ENCODE measurements around the gene PRMT1. TPM values are rescaled to one million over a fixed set of nuclear protein-coding genes. Genes with fewer than 3 reads are reported as not detected.
A peak's percentile ranks its signal among the peaks of the same experiment; 100 is the strongest.
"Not testable (repeated sequence)": the region's sequence is repeated elsewhere in the genome, so short reads cannot be mapped to it uniquely, and the experiment has no call there.

The PRMT1 gene
- total and polyA plus RNA-seq, 4 donors = 35.1 to 67.2 (median 53.8) TPM

DNA sequence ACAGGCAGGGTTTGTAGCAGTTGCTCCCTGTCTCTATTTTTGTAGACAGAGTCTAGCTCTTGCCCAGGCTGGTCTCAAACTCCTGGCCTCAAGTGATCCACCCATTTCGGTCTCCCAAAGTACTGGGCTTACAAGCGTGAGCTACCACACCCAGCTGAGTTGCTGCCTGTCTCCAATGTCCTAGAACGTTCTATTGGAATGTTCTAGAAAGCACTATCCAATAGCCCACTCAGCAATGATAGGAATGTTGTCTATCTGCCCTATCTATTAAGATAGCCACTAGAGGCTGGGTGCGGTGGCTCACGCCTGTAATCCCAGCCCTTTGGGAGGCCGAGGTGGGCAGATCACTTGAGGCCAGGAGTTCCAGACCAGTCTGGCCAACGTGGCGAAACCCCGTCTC, 43.8 kb upstream of the PRMT1 start:
- H3K36me3 ChIP-seq (ENCODE audit: control insufficient read depth in 4 of 4, insufficient read depth in 3 of 4, low read depth in 1 of 4, low read length in 3 of 4); H3K4me1 ChIP-seq (ENCODE audit: control insufficient read depth in 4 of 4, insufficient read depth in 4 of 4, low read length in 3 of 4); H3K4me3 ChIP-seq (ENCODE audit: low read depth in 1 of 3, low read length in 3 of 3); DNase-seq (ENCODE audit: low spot score); H3K9me3 ChIP-seq (ENCODE audit: control insufficient read depth in 4 of 4, low read length in 3 of 4); H3K9ac ChIP-seq (ENCODE audit: low read depth in 1 of 2, low read length in 2 of 2); H3K27me3 ChIP-seq (ENCODE audit: control insufficient read depth in 4 of 4, insufficient read depth in 4 of 4, low read length in 3 of 4); H3K27ac ChIP-seq (ENCODE audit: low read depth in 1 of 2, low read length in 2 of 2): not testable (repeated sequence)
- 81% methylated on average over 9 of the region's 9 CpGs for WGBS

DNA sequence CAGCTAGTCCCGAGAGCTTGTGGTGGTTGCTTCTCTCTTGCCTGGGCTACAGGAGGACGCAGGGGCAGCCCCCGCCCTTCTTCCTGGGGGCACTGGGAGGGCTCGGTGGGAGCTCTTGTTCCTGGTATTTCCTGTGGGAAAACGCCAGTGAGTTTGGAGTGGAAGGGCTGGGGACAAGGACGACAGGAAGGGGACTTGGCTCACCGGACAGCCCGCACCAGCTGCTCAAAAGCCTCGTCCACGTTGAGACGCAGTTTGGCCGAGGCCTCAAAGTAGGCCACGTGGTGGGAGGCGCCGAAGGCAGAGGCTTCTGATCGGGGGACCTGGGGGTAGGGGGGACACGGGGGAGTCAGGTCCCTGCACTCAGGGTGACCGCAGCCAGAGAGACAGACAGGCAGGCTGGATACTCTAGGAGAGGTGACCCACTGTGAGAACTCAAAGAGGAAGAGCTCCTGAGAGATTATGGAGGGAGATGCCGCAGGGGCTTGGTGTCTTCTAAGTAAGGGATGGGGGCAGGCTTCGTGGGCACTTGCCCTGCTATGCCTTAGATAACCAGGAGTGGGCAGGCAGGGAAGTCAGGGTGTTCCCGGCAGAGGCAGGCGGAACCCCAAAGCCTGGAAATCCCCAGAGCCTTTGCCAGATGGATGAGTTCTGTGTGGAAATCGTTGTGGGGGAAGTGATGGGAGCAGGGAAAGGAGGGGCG, 41.4 kb upstream of the PRMT1 start:
- no peaks in the 10 kb centered on the region for H3K36me3 ChIP-seq (ENCODE audit: control insufficient read depth in 4 of 4, insufficient read depth in 3 of 4, low read depth in 1 of 4, low read length in 3 of 4)
- TF ChIP-seq, protein P1, sequence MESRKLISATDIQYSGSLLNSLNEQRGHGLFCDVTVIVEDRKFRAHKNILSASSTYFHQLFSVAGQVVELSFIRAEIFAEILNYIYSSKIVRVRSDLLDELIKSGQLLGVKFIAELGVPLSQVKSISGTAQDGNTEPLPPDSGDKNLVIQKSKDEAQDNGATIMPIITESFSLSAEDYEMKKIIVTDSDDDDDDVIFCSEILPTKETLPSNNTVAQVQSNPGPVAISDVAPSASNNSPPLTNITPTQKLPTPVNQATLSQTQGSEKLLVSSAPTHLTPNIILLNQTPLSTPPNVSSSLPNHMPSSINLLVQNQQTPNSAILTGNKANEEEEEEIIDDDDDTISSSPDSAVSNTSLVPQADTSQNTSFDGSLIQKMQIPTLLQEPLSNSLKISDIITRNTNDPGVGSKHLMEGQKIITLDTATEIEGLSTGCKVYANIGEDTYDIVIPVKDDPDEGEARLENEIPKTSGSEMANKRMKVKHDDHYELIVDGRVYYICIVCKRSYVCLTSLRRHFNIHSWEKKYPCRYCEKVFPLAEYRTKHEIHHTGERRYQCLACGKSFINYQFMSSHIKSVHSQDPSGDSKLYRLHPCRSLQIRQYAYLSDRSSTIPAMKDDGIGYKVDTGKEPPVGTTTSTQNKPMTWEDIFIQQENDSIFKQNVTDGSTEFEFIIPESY (IDR thresholded peaks at IDR 0.05) = no peak
- TF ChIP-seq TAF1 (conservative IDR thresholded peaks at IDR 0.05) (no peak), SP1 (IDR thresholded peaks at IDR 0.05) (no peak), HNF4A (conservative IDR thresholded peaks at IDR 0.05) (no peak), RAD21 (IDR thresholded peaks at IDR 0.05) (no peak), HNF4G (IDR thresholded peaks at IDR 0.05) (no peak), JUND (IDR thresholded peaks at IDR 0.05) (no peak), GABPA (IDR thresholded peaks at IDR 0.05 in 1 of 2, conservative IDR thresholded peaks at IDR 0.05 in 1 of 2) (no peak), FOXA1 (IDR thresholded peaks at IDR 0.05) (no peak), EGR1 (IDR thresholded peaks at IDR 0.05; ENCODE audit: low read depth in 2 of 2) (no peak), YY1 (IDR thresholded peaks at IDR 0.05) (no peak)
- TF ChIP-seq, protein P2, sequence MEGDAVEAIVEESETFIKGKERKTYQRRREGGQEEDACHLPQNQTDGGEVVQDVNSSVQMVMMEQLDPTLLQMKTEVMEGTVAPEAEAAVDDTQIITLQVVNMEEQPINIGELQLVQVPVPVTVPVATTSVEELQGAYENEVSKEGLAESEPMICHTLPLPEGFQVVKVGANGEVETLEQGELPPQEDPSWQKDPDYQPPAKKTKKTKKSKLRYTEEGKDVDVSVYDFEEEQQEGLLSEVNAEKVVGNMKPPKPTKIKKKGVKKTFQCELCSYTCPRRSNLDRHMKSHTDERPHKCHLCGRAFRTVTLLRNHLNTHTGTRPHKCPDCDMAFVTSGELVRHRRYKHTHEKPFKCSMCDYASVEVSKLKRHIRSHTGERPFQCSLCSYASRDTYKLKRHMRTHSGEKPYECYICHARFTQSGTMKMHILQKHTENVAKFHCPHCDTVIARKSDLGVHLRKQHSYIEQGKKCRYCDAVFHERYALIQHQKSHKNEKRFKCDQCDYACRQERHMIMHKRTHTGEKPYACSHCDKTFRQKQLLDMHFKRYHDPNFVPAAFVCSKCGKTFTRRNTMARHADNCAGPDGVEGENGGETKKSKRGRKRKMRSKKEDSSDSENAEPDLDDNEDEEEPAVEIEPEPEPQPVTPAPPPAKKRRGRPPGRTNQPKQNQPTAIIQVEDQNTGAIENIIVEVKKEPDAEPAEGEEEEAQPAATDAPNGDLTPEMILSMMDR (IDR thresholded peaks at IDR 0.05; ENCODE audit: low read depth, low read length, missing input control) = no peak
- TF ChIP-seq, protein P3, sequence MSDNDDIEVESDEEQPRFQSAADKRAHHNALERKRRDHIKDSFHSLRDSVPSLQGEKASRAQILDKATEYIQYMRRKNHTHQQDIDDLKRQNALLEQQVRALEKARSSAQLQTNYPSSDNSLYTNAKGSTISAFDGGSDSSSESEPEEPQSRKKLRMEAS (IDR thresholded peaks at IDR 0.05) = no peak
- no peak overlapping the region for H3K4me3 ChIP-seq (ENCODE audit: low read depth in 1 of 3, low read length in 3 of 3)
- H3K27ac ChIP-seq (ENCODE audit: low read depth in 1 of 2, low read length in 2 of 2) = peak overlapping the region in 1 of 2 donors; percentile 1
- DNase-seq (ENCODE audit: low spot score) = no peak
- peaks cover 0 to 8% (median 6%) of the 10 kb centered on the region in 4 donors for H3K4me1 ChIP-seq (ENCODE audit: control insufficient read depth in 4 of 4, insufficient read depth in 4 of 4, low read length in 3 of 4)
- WGBS = 64% methylated on average over 24 of the region's 24 CpGs
- H3K9me3 ChIP-seq (ENCODE audit: control insufficient read depth in 4 of 4, low read length in 3 of 4) = no peaks in the 10 kb centered on the region
- H3K9ac ChIP-seq (ENCODE audit: low read depth in 1 of 2, low read length in 2 of 2) = no peak overlapping the region
- H3K27me3 ChIP-seq (ENCODE audit: control insufficient read depth in 4 of 4, insufficient read depth in 4 of 4, low read length in 3 of 4) = no peaks in the 10 kb centered on the region

DNA sequence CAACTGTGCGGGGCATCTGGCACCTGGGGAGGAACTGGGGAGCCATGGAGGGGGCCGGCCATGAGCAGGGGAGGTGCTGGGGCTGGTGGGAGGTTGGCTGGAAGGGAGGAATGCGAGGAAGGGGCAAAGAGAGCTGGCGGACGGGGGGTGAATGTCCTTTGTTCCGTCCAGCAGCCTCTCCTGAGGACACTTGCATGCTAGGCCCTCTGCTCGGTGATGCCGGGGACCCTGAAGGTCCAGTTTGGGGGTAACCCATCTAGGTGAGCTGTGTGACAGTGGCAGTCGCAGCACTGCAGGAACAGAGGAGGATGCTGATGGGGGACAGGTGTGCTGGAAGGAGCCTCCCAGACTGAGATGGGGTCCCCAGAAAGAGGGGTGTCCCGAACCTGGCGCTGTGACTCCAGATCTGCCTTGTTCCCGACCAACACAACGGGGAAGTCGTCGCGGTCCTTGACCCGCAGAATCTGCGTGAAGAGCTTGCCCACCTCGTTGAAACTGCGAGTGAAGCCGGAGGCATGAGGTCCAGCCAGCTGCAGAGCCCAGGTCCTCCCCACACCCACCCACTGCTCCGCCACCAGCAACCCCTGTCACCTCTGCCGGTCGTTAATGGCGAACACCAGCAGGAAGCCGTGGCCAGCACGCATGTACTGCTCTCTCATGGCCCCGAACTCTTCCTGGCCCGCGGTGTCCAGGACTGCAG, 40.7 kb upstream of the PRMT1 start:
- Histone ChIP-seq H3K9ac (ENCODE audit: low read depth in 1 of 2, low read length in 2 of 2) (no peak overlapping the region), H3K4me1 (ENCODE audit: control insufficient read depth in 4 of 4, insufficient read depth in 4 of 4, low read length in 3 of 4) (peaks cover 0 to 12% (median 7%) of the 10 kb centered on the region in 4 donors), H3K4me3 (ENCODE audit: low read depth in 1 of 3, low read length in 3 of 3) (no peak overlapping the region), H3K27me3 (ENCODE audit: control insufficient read depth in 4 of 4, insufficient read depth in 4 of 4, low read length in 3 of 4) (no peaks in the 10 kb centered on the region), H3K27ac (ENCODE audit: low read depth in 1 of 2, low read length in 2 of 2) (peak overlapping the region in 1 of 2 donors; percentile 12), H3K36me3 (ENCODE audit: control insufficient read depth in 4 of 4, insufficient read depth in 3 of 4, low read depth in 1 of 4, low read length in 3 of 4) (no peaks in the 10 kb centered on the region), H3K9me3 (ENCODE audit: control insufficient read depth in 4 of 4, low read length in 3 of 4) (no peaks in the 10 kb centered on the region)
- WGBS = 79% methylated on average over 30 of the region's 30 CpGs
- no peak for DNase-seq (ENCODE audit: low spot score)
- TF ChIP-seq RXRA (IDR thresholded peaks at IDR 0.05) (no peak), SP1 (IDR thresholded peaks at IDR 0.05) (no peak), NR2F2 (IDR thresholded peaks at IDR 0.05) (no peak), YY1 (IDR thresholded peaks at IDR 0.05) (no peak), JUND (IDR thresholded peaks at IDR 0.05) (no peak), HNF4A (conservative IDR thresholded peaks at IDR 0.05) (no peak), FOXA1 (IDR thresholded peaks at IDR 0.05) (no peak), EGR1 (IDR thresholded peaks at IDR 0.05; ENCODE audit: low read depth in 2 of 2) (no peak), TAF1 (conservative IDR thresholded peaks at IDR 0.05) (no peak), HNF4G (IDR thresholded peaks at IDR 0.05) (no peak)
- TF ChIP-seq, protein P4, sequence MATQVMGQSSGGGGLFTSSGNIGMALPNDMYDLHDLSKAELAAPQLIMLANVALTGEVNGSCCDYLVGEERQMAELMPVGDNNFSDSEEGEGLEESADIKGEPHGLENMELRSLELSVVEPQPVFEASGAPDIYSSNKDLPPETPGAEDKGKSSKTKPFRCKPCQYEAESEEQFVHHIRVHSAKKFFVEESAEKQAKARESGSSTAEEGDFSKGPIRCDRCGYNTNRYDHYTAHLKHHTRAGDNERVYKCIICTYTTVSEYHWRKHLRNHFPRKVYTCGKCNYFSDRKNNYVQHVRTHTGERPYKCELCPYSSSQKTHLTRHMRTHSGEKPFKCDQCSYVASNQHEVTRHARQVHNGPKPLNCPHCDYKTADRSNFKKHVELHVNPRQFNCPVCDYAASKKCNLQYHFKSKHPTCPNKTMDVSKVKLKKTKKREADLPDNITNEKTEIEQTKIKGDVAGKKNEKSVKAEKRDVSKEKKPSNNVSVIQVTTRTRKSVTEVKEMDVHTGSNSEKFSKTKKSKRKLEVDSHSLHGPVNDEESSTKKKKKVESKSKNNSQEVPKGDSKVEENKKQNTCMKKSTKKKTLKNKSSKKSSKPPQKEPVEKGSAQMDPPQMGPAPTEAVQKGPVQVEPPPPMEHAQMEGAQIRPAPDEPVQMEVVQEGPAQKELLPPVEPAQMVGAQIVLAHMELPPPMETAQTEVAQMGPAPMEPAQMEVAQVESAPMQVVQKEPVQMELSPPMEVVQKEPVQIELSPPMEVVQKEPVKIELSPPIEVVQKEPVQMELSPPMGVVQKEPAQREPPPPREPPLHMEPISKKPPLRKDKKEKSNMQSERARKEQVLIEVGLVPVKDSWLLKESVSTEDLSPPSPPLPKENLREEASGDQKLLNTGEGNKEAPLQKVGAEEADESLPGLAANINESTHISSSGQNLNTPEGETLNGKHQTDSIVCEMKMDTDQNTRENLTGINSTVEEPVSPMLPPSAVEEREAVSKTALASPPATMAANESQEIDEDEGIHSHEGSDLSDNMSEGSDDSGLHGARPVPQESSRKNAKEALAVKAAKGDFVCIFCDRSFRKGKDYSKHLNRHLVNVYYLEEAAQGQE (IDR thresholded peaks at IDR 0.05) = no peak
- TF ChIP-seq, protein P2 (IDR thresholded peaks at IDR 0.05; ENCODE audit: low read depth, low read length, missing input control) = no peak

Data from liver (tissue), 9 donors.